Vagina (tissue), 2 donors: Measurements from ENCODE around the gene RASA2.

ENCODE experiments used
- POLR2A ChIP-seq, 2 donors: fragments of 450-650 bp; IDR thresholded peaks; one replicate each; pipeline ENCODE4 v1.6.1; 2017; ENCODE audit warnings: antibody characterized with exemption in 2 of 2, mild to moderate bottlenecking in 2 of 2, moderate library complexity in 2 of 2
- POLR2AphosphoS5 ChIP-seq, 2 donors: sonication (generic); formaldehyde crosslinking; IDR thresholded peaks; one replicate each; pipeline ENCODE4 v1.9.0; 2017; ENCODE audit warnings: antibody characterized with exemption in 2 of 2, mild to moderate bottlenecking in 2 of 2, low read depth in 1 of 2; ENCODE audit not compliant: insufficient read depth in 1 of 2
- TF ChIP-seq, protein P1 (sequence below), 3 experiments: fragments of 450-650 bp in 2 of 3; fragments of 200-600 bp in 1 of 3; sonication (generic) in 1 of 3; IDR thresholded peaks; one replicate each; pipeline ENCODE4 v1.5.1; 2017 to 2019; ENCODE audit warnings: antibody characterized with exemption in 3 of 3, mild to moderate bottlenecking in 2 of 3, moderate library complexity in 2 of 3

DNA sequence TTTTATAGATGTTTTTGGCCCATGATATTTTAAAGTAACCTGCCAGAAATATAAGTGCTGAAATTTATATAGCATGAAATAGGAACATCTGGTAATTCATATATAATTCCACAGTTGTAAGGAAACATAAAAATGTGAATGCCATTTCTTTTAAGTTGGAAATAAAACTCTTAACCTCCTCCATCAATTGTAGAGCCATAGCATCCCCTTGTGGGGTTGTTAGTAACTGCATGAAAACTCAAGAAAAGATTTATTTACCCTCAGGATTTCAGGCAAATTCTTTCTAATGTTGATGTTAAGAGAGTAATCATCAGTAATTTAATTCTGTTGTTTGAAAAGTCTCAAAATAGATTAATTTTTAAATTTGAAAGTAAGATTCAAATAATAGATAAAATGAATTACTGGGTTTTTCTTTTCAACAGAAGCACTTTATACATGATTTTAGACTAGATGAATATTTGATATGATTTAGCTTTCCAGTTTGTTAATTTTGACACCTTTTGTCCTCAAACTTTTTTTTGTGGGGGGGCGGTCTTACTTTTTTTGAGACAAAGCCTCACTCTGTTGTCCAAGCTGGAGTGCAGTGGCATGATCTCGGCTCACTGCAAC is 74.7 kb downstream of the RASA2 start:
- TF ChIP-seq, protein P1, sequence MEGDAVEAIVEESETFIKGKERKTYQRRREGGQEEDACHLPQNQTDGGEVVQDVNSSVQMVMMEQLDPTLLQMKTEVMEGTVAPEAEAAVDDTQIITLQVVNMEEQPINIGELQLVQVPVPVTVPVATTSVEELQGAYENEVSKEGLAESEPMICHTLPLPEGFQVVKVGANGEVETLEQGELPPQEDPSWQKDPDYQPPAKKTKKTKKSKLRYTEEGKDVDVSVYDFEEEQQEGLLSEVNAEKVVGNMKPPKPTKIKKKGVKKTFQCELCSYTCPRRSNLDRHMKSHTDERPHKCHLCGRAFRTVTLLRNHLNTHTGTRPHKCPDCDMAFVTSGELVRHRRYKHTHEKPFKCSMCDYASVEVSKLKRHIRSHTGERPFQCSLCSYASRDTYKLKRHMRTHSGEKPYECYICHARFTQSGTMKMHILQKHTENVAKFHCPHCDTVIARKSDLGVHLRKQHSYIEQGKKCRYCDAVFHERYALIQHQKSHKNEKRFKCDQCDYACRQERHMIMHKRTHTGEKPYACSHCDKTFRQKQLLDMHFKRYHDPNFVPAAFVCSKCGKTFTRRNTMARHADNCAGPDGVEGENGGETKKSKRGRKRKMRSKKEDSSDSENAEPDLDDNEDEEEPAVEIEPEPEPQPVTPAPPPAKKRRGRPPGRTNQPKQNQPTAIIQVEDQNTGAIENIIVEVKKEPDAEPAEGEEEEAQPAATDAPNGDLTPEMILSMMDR (IDR thresholded peaks at IDR 0.05) = peak; percentile 91 to 99 (median 92)
- no peak for TF ChIP-seq POLR2A (IDR thresholded peaks at IDR 0.05)
- TF ChIP-seq POLR2AphosphoS5 (IDR thresholded peaks at IDR 0.05; ENCODE audit: insufficient read depth in 1 of 2, low read depth in 1 of 2) = peak in 1 of 2 donors; percentile 55
